Glomerular visceral epithelial cell (primary cell): ENCODE measurements around the gene SUMF2.
"Not testable (repeated sequence)": the region's sequence is repeated elsewhere in the genome, so short reads cannot be mapped to it uniquely, and the experiment has no call there.

Source experiments
- DNase-seq: peaks from one replicate; pipeline ENCODE4 v3.0.0-alpha.2; 2016; ENCODE audit errors: extremely low spot score

SUMF2 gene

GRCh38 chr7:56106108-56107073 lies 42.3 kb downstream of the SUMF2 start, which contains the start of gene CHCHD2:
Gene CHCHD2 (minus strand): TSS chr7:56106476. CDS start chr7:56106413, 63 bp downstream.
- peak; percentile 97 for DNase-seq

- no peak for DNase-seq
Measured at GRCh38 chr7:56107954-56108258, 43.8 kb downstream of the SUMF2 start.

- DNase-seq: no peak
Measured at GRCh38 chr7:56110611-56111010, 46.5 kb downstream of the SUMF2 start.

GRCh38 chr7:56112244-56112643 lies 48.2 kb downstream of the SUMF2 start:
- DNase-seq: not testable (repeated sequence)

- no peak for DNase-seq
Measured at GRCh38 chr7:56115852-56116538, 51.9 kb downstream of the SUMF2 start, which contains the start of gene NUPR2. Gene NUPR2 (minus strand): TSS chr7:56116417. CDS start chr7:56116314, 103 bp downstream.

GRCh38 chr7:56121440-56121839 lies 57.4 kb downstream of the SUMF2 start:
- DNase-seq: no peak

- no peak for DNase-seq
Measured at GRCh38 chr7:56124981-56125380, 60.9 kb downstream of the SUMF2 start.

- no peak for DNase-seq
Measured at GRCh38 chr7:56125831-56126230, 61.7 kb downstream of the SUMF2 start.

- DNase-seq: no peak
Measured at GRCh38 chr7:56127241-56127975, 63.3 kb downstream of the SUMF2 start.
